Thyroid gland (tissue), 4 donors: Measurements from ENCODE around the gene KLHL41.

Experiments used
- CTCF ChIP-seq, 6 experiments: fragments of 200-600 bp in 3 of 6; fragments of 450-650 bp in 3 of 6; sonication (generic) in 3 of 6; IDR thresholded peaks; one replicate each; pipeline ENCODE4 v1.5.1; 2016 to 2019; ENCODE audit warnings: antibody characterized with exemption in 6 of 6, mild to moderate bottlenecking in 2 of 6, inconsistent platforms in 1 of 6, moderate library complexity in 1 of 6
- POLR2A ChIP-seq, 2 donors: fragments of 450-650 bp; IDR thresholded peaks; one replicate each; pipeline ENCODE4 v1.6.1; 2017; ENCODE audit warnings: antibody characterized with exemption in 2 of 2, mild to moderate bottlenecking in 2 of 2, moderate library complexity in 1 of 2

- TF ChIP-seq CTCF (IDR thresholded peaks at IDR 0.05) = no peak
- TF ChIP-seq POLR2A (IDR thresholded peaks at IDR 0.05) = no peak
Observed at GRCh38 chr2:169464466-169464865, 45.0 kb upstream of the KLHL41 start.
